HL-60 (cell line): ENCODE results near the gene CRLF2.

Experiments used
- DNase-seq, 2 experiments: peaks; one replicate each; pipeline ENCODE4 v3.0.0-alpha.2; 2010 to 2020; ENCODE audit warnings: low read depth in 1 of 2, low spot score in 1 of 2
- H3K27ac ChIP-seq: fragments of 250-450 bp; sonication (Bioruptor Pico); replicated peaks from 2 replicates; pipeline ENCODE4 v1.5.1; 2020; ENCODE audit warnings: mild to moderate bottlenecking, moderate library complexity
- H3K27me3 ChIP-seq: fragments of 250-450 bp; sonication (Bioruptor Pico); 2 replicates; pipeline ENCODE4 v1.5.1; 2021; ENCODE audit warnings: mild to moderate bottlenecking, moderate library complexity; ENCODE audit not compliant: insufficient read depth, poor library complexity, severe bottlenecking
- H3K4me3 ChIP-seq: replicated peaks from 2 replicates; pipeline ENCODE4 v1.5.1; 2011; ENCODE audit warnings: mild to moderate bottlenecking, control low read depth, low read length; ENCODE audit not compliant: insufficient read depth
- CTCF ChIP-seq: IDR thresholded peaks from one replicate; pipeline ENCODE4 v1.5.1; 2011; ENCODE audit warnings: low read length, control low read depth, inconsistent platforms; ENCODE audit not compliant: insufficient read depth
- GABPA ChIP-seq: IDR thresholded peaks from 2 replicates; pipeline ENCODE4 v1.6.1; 2012; ENCODE audit warnings: low read depth
- POLR2AphosphoS5 ChIP-seq: IDR thresholded peaks from 2 replicates; pipeline ENCODE4 v1.6.1; 2012; ENCODE audit warnings: low read depth
- REST ChIP-seq: IDR thresholded peaks from 2 replicates; pipeline ENCODE4 v1.6.1; 2012; ENCODE audit warnings: low read depth; ENCODE audit not compliant: insufficient replicate concordance
- SPI1 ChIP-seq: IDR thresholded peaks from 2 replicates; pipeline ENCODE4 v1.6.1; 2012; ENCODE audit warnings: low read depth, mild to moderate bottlenecking, borderline replicate concordance

CRLF2 gene

GRCh38 chrX:1226249-1226648 lies 13.8 kb upstream of the CRLF2 start:
- Histone ChIP-seq H3K27ac (no peak overlapping the region), H3K27me3 (no peaks in the 10 kb centered on the region), H3K4me3 (no peak overlapping the region)
- no peak for DNase-seq
- TF ChIP-seq CTCF (no peak), GABPA (no peak), POLR2AphosphoS5 (no peak), SPI1 (no peak), REST (no peak)

GRCh38 chrX:1224954-1225353 lies 12.5 kb upstream of the CRLF2 start:
- TF ChIP-seq GABPA = no peak
- TF ChIP-seq SPI1 = no peak
- no peak for TF ChIP-seq REST
- TF ChIP-seq CTCF = no peak
- TF ChIP-seq POLR2AphosphoS5 = no peak
- DNase-seq = no peak
- H3K27ac ChIP-seq = no peak overlapping the region
- H3K4me3 ChIP-seq = no peak overlapping the region
- no peaks in the 10 kb centered on the region for H3K27me3 ChIP-seq

- Histone ChIP-seq H3K27me3 (no peaks in the 10 kb centered on the region), H3K4me3 (no peak overlapping the region), H3K27ac (peak overlapping the region; percentile 16; the same call in 1 of the 2 replicates)
- TF ChIP-seq GABPA (no peak), REST (no peak), SPI1 (no peak), POLR2AphosphoS5 (no peak), CTCF (no peak)
- DNase-seq = peak in 1 of 2 experiments; percentile 28
These were observed 10.8 kb upstream of the CRLF2 start for GRCh38 chrX:1223242-1223600.
